Frontal cortex (tissue), 4 donors: ENCODE measurements around the gene ILDR2. TPM values are rescaled to one million over a fixed set of nuclear protein-coding genes. Genes with fewer than 3 reads are reported as not detected.
"Not testable (repeated sequence)": the region's sequence is repeated elsewhere in the genome, so short reads cannot be mapped to it uniquely, and the experiment has no call there.

ENCODE experiments used
- DNase-seq, 2 donors: peaks; one replicate each; pipeline ENCODE4 v3.0.0; 2012; ENCODE audit warnings: low spot score in 2 of 2
- FAIRE-seq: peaks from 2 replicates; lab custom pipeline; 2012; peaks lifted over from hg19 to GRCh38; lab: Jason Lieb, UNC
- total RNA-seq: library from RNA; depleted of rRNA; stranded (reverse); fragments of >200 nt; gene quantifications from one replicate; pipeline ENCODE4 v1.2.3, GENCODE V29; 2014
- donor health status: control.
- donor health status: control.
- donor health status: control.

ILDR2 gene
- total RNA-seq, 1 donor from 2014 or later, result 22.8 TPM

DNA sequence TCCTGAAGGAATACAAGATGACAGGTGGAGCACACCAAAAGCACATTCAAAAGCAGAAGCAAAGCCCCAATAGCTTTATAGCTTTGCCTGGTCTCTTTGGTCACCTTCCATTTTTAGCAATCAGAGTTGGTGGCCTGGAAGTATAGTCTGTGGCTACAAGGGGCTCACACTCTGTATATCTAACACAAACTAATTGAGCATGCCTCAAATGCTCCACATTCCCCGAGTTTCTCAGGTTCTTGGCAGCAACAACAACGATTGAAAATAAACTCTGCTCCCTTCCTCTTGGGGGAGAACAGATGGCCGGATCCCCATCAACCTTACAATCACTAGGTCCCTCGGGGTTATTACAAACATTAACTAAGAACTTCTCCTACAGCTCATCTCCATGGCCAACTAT is 74.4 kb downstream of the ILDR2 start:
- FAIRE-seq (no peak), DNase-seq (no peak)

- DNase-seq (no peak), FAIRE-seq (no peak)
Observed at GRCh38 chr1:166899769-166900168, 75.6 kb downstream of the ILDR2 start.

DNA sequence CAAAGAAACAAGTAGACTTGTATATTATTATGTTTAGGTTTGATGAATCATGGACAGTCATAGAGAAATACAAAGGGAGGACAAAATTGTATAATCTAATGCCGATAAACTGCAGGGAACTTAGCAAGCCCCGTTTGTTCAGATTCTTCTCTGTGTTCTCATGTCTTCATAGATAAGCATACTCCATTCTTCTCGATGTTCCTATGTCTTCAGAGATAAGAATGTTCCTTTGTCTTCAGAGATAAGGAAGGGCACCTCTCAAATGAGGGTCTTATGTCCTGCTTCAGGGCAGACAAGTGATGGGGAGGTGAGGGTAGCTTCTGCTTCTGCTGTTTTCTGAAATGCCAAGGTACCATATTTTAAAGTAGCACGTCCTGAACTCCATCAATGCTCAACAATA is 79.6 kb downstream of the ILDR2 start:
- DNase-seq, result no peak
- no peak for FAIRE-seq

- DNase-seq (no peak), FAIRE-seq (no peak)
Observed at GRCh38 chr1:166889776-166890175, 85.6 kb downstream of the ILDR2 start.

DNA sequence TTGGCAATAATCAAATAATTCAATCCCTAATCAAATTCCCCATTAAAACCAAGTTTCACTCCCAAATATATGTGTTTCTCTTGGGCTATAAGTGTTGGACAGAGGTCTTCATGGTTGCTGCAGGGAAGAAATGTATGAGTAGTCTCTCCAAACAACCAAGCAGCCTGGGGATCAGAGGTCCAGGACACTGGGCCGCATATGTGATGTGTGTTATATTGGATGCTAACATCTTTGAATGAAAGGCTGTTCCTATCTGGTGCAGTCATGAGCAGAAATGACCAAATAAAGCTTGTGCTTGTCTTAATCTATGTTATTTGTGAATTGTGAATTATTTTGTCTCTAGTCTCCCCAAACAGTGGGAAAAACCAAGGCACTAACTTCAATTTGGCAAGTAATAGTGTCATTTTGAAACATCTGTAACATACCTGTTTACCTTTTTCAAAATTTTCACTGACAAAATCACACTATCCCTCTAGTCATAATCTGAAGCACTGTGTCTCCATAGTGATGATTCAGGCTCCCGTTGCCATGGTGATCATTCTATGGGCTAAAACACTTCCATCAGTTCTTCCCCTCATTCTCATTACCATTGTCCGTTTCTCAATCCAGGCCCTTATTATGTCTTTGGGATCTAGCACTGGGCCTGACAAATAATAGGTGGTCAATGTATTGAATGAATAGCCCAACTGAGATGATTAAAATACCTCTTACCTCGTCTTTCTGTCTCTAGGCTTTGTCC is 86.8 kb downstream of the ILDR2 start:
- no peak for FAIRE-seq
- no peak for DNase-seq

GRCh38 chr1:166884971-166885370 is 90.4 kb downstream of the ILDR2 start:
- FAIRE-seq, result no peak
- no peak for DNase-seq

DNA sequence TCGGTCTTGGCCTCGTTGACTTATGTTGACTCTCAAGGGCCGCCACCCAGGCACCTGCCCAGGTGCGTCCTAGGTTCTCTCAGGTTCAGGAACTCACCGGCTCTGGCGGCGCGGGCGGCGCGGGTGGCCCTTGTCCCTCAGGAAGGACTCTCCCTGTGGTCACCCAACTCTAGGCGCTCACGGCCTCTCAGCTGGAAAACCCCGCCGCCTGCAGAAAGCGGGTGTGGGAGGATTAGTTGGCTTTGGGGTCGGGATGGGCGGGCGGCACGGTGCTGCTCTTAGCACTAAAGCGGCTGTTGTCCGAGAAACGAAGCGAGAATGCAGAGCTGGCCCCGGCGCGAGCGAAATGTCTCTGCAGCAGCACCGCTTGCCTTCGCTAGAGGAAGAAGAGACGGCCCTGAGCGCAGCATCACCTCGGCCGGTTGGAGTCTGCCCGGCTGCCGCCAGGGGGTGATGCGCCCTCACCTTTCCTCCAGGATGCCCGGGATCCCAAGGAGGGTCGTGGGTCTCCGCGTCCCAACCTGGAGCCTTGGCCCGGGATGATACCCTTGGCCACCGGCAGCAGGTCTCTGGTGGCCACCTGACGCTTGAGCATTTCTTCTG is 91.2 kb downstream of the ILDR2 start:
- DNase-seq (peak in 1 of 2 donors; percentile 59), FAIRE-seq (no peak)

GRCh38 chr1:166882893-166883292 is 92.4 kb downstream of the ILDR2 start:
- no peak for FAIRE-seq
- no peak for DNase-seq

GRCh38 chr1:166878173-166878917 is 97.0 kb downstream of the ILDR2 start:
- DNase-seq, FAIRE-seq: not testable (repeated sequence)

GRCh38 chr1:166876540-166876838 is 98.9 kb downstream of the ILDR2 start:
- DNase-seq, result no peak
- FAIRE-seq, result no peak

- FAIRE-seq (peak; percentile 34), DNase-seq (peak; percentile 91 to 92)
Observed at GRCh38 chr1:166875734-166876539, 99.4 kb downstream of the ILDR2 start, which contains the start of gene TADA1. TSS of gene TADA1 (minus strand) at chr1:166876264. CDS start at chr1:166876233, 31 bp downstream.

DNA sequence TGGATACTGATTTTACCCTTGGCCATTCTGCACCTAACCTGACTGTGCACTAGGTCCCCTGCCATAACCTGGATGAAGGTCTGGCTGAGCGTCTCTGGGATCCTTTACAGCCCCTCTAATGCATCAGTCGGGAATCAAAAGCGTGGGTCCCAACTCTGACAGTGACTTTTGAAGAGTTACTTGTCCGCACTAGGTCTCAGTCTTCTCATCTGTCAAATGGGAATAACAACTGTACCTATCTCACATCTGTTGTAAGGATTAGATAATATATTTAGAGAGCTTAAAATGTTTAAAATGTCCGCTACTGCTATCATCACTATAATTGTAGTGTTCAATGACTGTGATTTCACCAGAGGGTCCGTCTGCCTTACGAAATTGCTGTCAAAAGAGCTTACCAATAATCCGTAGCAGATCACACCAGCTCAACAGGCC is 100.0 kb downstream of the ILDR2 start:
- DNase-seq (no peak), FAIRE-seq (no peak)

DNA sequence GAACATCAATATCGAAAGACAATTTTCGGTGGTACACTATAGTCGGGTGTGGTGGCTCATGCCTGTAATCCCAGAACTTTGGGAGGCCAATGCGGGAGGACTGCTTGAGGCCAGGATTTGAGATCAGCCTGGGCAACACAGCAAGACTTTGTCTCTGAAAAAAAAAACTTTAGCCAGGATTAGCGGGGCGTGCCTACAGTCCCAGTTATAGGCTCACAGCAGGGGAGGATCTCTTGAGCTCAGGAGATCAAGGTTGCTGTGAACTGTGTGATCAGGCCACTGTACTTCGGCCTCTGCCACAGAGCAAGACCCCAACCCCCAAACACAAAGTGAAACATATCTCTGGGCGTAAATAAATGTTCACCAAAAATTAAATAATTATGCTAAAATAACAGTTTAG is 100.9 kb downstream of the ILDR2 start:
- FAIRE-seq, result no peak
- no peak for DNase-seq

DNA sequence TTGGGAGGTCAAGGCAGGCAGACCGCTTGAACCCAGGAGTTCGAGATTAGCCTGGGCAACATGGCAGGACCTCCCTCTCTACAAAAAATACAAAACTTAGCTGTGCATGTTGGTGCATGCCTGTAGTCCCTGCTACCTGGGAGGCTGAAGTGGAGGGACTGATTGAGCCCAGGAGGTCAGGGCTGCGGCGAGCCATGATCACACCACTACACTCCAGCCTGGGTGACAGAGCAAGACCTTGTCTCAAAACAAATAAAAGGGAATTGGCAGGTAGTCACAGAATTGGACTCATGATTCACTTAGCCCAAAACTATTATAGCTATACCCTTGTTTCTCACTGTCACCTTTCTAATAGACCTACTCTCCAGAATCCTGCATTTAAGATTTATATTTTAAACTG is 104.8 kb downstream of the ILDR2 start:
- no peak for DNase-seq
- FAIRE-seq, result no peak

- FAIRE-seq (no peak), DNase-seq (no peak)
Observed at GRCh38 chr1:166869318-166870099, 105.8 kb downstream of the ILDR2 start.

DNA sequence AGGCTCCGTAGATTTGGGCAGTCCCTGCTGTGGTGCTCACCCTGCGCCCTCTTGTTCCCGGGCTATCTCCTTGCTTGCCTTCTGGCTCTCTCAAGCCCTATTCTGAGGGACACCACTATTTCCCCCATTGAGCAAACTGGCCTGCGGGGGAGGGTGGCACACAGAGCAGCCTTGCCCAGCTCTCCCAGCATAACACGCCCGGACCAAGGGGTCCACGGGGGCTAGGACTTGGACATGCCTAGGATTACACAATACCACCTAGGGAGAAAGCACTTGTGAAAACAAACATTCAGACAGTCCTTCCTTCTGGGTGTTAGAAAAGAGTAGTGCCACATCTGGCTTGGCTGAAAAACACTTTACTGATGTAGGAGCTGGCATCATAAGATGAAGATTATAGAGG is 106.7 kb downstream of the ILDR2 start:
- FAIRE-seq (no peak), DNase-seq (no peak)

DNA sequence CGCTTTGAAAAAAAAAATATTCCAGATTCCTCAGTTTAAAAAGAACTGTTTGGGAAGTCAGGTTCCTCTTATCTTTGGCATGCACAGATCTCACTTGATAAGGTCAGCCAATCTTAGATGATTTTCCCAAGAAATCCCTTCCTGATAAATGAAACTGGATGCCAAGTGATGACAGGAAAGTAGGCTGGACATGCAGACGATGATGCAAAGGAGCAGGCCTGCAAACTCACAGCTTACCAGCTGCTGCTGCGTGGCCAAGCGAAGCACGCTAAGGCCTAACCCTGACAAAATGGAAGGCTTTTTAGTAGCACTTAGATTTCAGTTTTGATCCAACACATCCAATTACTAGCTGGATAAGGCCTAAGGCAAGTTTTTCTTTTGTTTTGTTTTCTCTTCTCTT is 109.4 kb downstream of the ILDR2 start:
- FAIRE-seq (no peak), DNase-seq (no peak)

DNA sequence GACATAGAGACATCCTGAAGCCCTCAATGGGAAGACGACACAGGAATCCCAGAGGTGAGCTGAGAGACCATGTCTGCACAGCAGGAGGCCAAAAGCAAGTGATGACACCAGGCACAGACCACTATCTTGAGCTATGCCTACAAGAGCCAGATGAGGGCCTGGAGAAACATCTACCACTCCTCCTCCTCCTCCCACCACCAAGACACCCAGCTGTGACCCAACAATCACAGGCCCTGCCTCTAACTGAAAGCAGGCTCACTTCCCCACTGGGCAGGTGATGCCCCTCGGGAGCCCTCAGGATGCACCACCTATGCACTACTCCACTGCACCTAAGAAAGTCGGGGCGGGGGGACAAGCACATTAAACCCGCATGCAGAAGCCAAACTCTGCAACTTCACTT is 115.7 kb downstream of the ILDR2 start:
- DNase-seq (no peak), FAIRE-seq (no peak)

DNA sequence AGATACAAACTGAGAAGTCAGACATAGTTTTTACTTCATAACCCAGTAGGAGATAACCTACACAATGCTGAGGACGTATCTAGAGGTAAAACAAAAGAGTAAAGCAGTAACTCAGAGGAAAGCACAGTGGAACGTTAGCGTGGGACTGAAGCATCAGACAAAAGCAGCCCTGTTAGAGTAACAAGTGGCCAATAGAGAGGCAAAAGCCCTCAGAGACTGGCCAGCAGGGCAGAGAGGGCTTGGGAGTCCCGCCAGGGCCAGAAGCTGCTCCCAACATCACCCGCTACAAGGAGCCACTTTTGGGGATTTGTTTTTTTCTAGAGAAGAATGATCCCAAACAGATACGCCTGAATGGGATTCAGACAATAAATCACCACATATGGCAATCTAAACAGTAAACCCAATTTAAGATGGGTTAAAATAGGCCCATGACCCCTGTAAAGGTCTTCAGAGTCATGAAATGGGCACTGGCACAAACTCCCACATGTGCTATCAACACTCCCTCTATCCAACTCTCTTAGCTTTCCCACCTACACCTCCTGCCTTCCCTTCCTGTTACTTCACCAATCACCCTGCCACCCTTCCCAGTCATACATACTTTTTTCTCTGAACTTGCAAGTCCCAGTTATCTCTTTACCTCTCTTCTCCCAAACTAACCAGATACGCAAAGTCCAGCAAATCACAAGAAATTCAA is 116.5 kb downstream of the ILDR2 start:
- peak; percentile 19 for FAIRE-seq
- DNase-seq, result peak; percentile 32 to 49
